SK-N-SH (cell line): ENCODE measurements around the gene UMODL1. TPM values are rescaled to one million over a fixed set of nuclear protein-coding genes. Genes with fewer than 3 reads are reported as not detected.

ENCODE experiments used
- CTCF ChIA-PET: fragments of 300-600, 350-600 bp; formaldehyde crosslinking; extraction: SDS; loops from one replicate; lab custom pipeline; 2021; lab: Yijun Ruan, JAX
- POLR2A ChIA-PET: fragments of 350-600 bp; sonication (Branson Sonifier 250); formaldehyde crosslinking; extraction: SDS; loops from one replicate; lab custom pipeline; 2020; ENCODE audit warnings: antibody characterized with exemption, inconsistent platforms; lab: Yijun Ruan, JAX
- DNase-seq: peaks from one replicate; pipeline ENCODE4 v3.0.0; 2012
- H2AFZ ChIP-seq: fragments of 200-600 bp; sonication (generic); 2 replicates; pipeline ENCODE4 v1.8.1; 2016; ENCODE audit warnings: antibody characterized with exemption, mild to moderate bottlenecking, low read depth
- H3F3A ChIP-seq: fragments of 200-600 bp; sonication (generic); replicated peaks from 2 replicates; pipeline ENCODE3; 2016; ENCODE audit warnings: antibody characterized with exemption, mild to moderate bottlenecking; ENCODE audit not compliant: insufficient read depth
- H3K27ac ChIP-seq, 2 experiments: fragments of 200-500 bp in 1 of 2; fragments of 200-600 bp in 1 of 2; sonication (Bioruptor generic) in 1 of 2; sonication (generic), shearing (Covaris generic) in 1 of 2; 2 replicates each; pipeline versions ENCODE4 v1.5.1 to v1.6.1; 2014 to 2016; ENCODE audit warnings: low read depth in 2 of 2, inconsistent platforms in 1 of 2, low read length in 1 of 2, mild to moderate bottlenecking in 1 of 2, mixed read lengths in 1 of 2
- H3K27me3 ChIP-seq: fragments of 200-600 bp; sonication (generic), shearing (Covaris generic); 2 replicates; pipeline ENCODE4 v1.6.1; 2016; ENCODE audit warnings: mixed run types; ENCODE audit not compliant: insufficient read depth
- H3K36me3 ChIP-seq, 2 experiments: fragments of 200-500 bp in 1 of 2; fragments of 200-600 bp in 1 of 2; sonication (Bioruptor generic) in 1 of 2; sonication (generic) in 1 of 2; replicated peaks in 1 of 2; 2 replicates each; pipeline versions ENCODE3 to v1.5.1; 2014 to 2016; ENCODE audit warnings: low read length in 1 of 2, mild to moderate bottlenecking in 1 of 2; ENCODE audit not compliant: insufficient read depth in 2 of 2, control insufficient read depth in 1 of 2
- H3K4me1 ChIP-seq, 2 experiments: fragments of 200-500 bp in 1 of 2; fragments of 200-600 bp in 1 of 2; sonication (Bioruptor generic) in 1 of 2; sonication (generic), shearing (Covaris generic) in 1 of 2; 2 replicates each; pipeline versions ENCODE4 v1.5.1 to v1.6.1; 2014 to 2016; ENCODE audit warnings: low read depth in 1 of 2, low read length in 1 of 2, mixed run types in 1 of 2; ENCODE audit not compliant: insufficient read depth in 2 of 2, control insufficient read depth in 1 of 2
- H3K4me2 ChIP-seq: fragments of 200-600 bp; sonication (generic), shearing (Covaris generic); 2 replicates; pipeline ENCODE4 v1.6.1; 2017; ENCODE audit warnings: mixed run types
- H3K4me3 ChIP-seq, 2 experiments: fragments of 200-500 bp in 1 of 2; fragments of 200-600 bp in 1 of 2; sonication (Bioruptor generic) in 1 of 2; sonication (generic), shearing (Covaris generic) in 1 of 2; 2 replicates each; pipeline versions ENCODE4 v1.5.1 to v1.8.1; 2014 to 2016; ENCODE audit warnings: low read depth in 2 of 2, inconsistent platforms in 1 of 2, low read length in 1 of 2, mild to moderate bottlenecking in 1 of 2, mixed read lengths in 1 of 2, moderate library complexity in 1 of 2
- H3K79me2 ChIP-seq: fragments of 200-600 bp; sonication (generic); 2 replicates; pipeline ENCODE4 v1.8.1; 2017; ENCODE audit warnings: mild to moderate bottlenecking; ENCODE audit not compliant: insufficient read depth
- H3K9ac ChIP-seq: fragments of 200-600 bp; sonication (generic); 2 replicates; pipeline ENCODE4 v1.6.1; 2017; ENCODE audit warnings: mixed run types
- H3K9me2 ChIP-seq: fragments of 200-600 bp; sonication (generic); 2 replicates; pipeline ENCODE4 v1.6.1; 2017; ENCODE audit warnings: mixed run types
- H3K9me3 ChIP-seq: fragments of 200-600 bp; sonication (generic); 2 replicates; pipeline ENCODE4 v1.6.1; 2017; ENCODE audit warnings: mixed run types, mild to moderate bottlenecking, moderate library complexity
- H4K20me1 ChIP-seq: fragments of 200-600 bp; sonication (generic); 2 replicates; pipeline ENCODE4 v1.6.1; 2017; ENCODE audit warnings: mild to moderate bottlenecking, mixed run types; ENCODE audit not compliant: insufficient read depth
- CHD2 ChIP-seq: fragments of 150-350 bp; IDR thresholded peaks from 2 replicates; pipeline ENCODE4 v1.6.1; 2018; ENCODE audit warnings: low read length; ENCODE audit not compliant: partially characterized antibody
- ELF1 ChIP-seq: IDR thresholded peaks from 2 replicates; pipeline ENCODE4 v1.4.0; 2012
- EP300 ChIP-seq, 2 experiments: IDR thresholded peaks; 2 replicates each; pipeline versions ENCODE4 v1.4.0 to v1.6.1; 2012; ENCODE audit warnings: borderline replicate concordance in 1 of 2, low read depth in 1 of 2, low read length in 1 of 2
- FOXJ3 ChIP-seq: sonication (generic); formaldehyde crosslinking; IDR thresholded peaks from 2 replicates; pipeline ENCODE4 v1.5.1; 2020; ENCODE audit warnings: mild to moderate bottlenecking, missing genetic modification reagents
- FOXM1 ChIP-seq: IDR thresholded peaks from 2 replicates; pipeline ENCODE4 v1.4.0; 2012; ENCODE audit warnings: low read depth, mild to moderate bottlenecking
- MAX ChIP-seq: IDR thresholded peaks from 2 replicates; pipeline ENCODE4 v1.4.0; 2012; ENCODE audit warnings: low read depth
- MEF2A ChIP-seq: IDR thresholded peaks from 2 replicates; pipeline ENCODE4 v1.4.0; 2012; ENCODE audit warnings: low read depth, borderline replicate concordance
- MXI1 ChIP-seq: IDR thresholded peaks from 2 replicates; pipeline ENCODE4 v1.6.1; 2012; ENCODE audit warnings: mild to moderate bottlenecking, low read depth, low read length, improper control_type of control experiment
- NFIC ChIP-seq: IDR thresholded peaks from 2 replicates; pipeline ENCODE4 v1.4.0; 2012; ENCODE audit warnings: borderline replicate concordance
- RAD21 ChIP-seq: IDR thresholded peaks from 2 replicates; pipeline ENCODE4 v1.6.1; 2012; ENCODE audit warnings: mild to moderate bottlenecking, low read length
- RCOR1 ChIP-seq: fragments of 150-350 bp; IDR thresholded peaks from 2 replicates; pipeline ENCODE4 v1.6.1; 2017; ENCODE audit warnings: antibody characterized with exemption, low read length
- REST ChIP-seq: IDR thresholded peaks from 2 replicates; pipeline ENCODE4 v1.6.1; 2012; ENCODE audit warnings: mild to moderate bottlenecking, low read depth, low read length, moderate library complexity
- SIN3A ChIP-seq: IDR thresholded peaks from 2 replicates; pipeline ENCODE4 v1.6.1; 2012; ENCODE audit warnings: low read depth, mild to moderate bottlenecking, low read length, moderate library complexity, borderline replicate concordance
- TAF1 ChIP-seq: IDR thresholded peaks from 2 replicates; pipeline ENCODE4 v1.6.1; 2012; ENCODE audit warnings: low read depth, mild to moderate bottlenecking, low read length, moderate library complexity, borderline replicate concordance
- USF1 ChIP-seq: IDR thresholded peaks from 2 replicates; pipeline ENCODE4 v1.4.0; 2012; ENCODE audit warnings: low read depth, borderline replicate concordance
- WGBS: methylation state at CpG from one replicate; pipeline ENCODE4 v1.1.6; 2017; ENCODE audit warnings: low lambda C conversion rate; 5-methylcytosine and 5-hydroxymethylcytosine counted together
- polyA plus RNA-seq, 3 experiments: library from polyadenylated mRNA; depleted of rRNA; stranded (reverse); fragments of >200 nt; gene quantifications; 2 replicates each; pipeline ENCODE4 v1.2.3, GENCODE V29; 2012

Gene UMODL1
- polyA plus RNA-seq, 1 of the 3 experiments (the other 2 are of a cell fraction) = not detected

- Histone ChIP-seq H3K9me3 (no peaks in the 10 kb centered on the region), H3F3A (no peaks in the 10 kb centered on the region), H2AFZ (no peak overlapping the region), H3K27ac (no peak overlapping the region), H3K9ac (no peak overlapping the region), H3K4me3 (no peak overlapping the region), H3K4me2 (no peak overlapping the region), H3K79me2 (no peaks in the 10 kb centered on the region), H4K20me1 (no peaks in the 10 kb centered on the region), H3K9me2 (no peaks in the 10 kb centered on the region), H3K36me3 (no peaks in the 10 kb centered on the region), H3K27me3 (peaks cover 8% of the 10 kb centered on the region; the same call in 1 of the 2 replicates), H3K4me1 (0 out of 4 replicates have a peak, but pooled peaks cover 0 to 6% of the 10 kb centered on the region in 2 experiments)
- TF ChIP-seq ELF1 = no peak
- TF ChIP-seq EP300 (IDR thresholded peaks at IDR 0.05; ENCODE audit: borderline replicate concordance in 1 of 2, low read depth in 1 of 2, low read length in 1 of 2) = no peak
- TF ChIP-seq NFIC = no peak
- TF ChIP-seq USF1 = no peak
- no peak for TF ChIP-seq RAD21
- TF ChIP-seq MEF2A = no peak
- no peak for TF ChIP-seq RCOR1
- TF ChIP-seq REST = no peak
- no peak for TF ChIP-seq MXI1
- TF ChIP-seq FOXJ3 (CRISPR knock-in tag) = no peak
- TF ChIP-seq TAF1 = no peak
- TF ChIP-seq FOXM1 = no peak
- no peak for TF ChIP-seq CHD2
- no peak for TF ChIP-seq SIN3A
- TF ChIP-seq MAX = no peak
- DNase-seq = no peak
- 69% methylated on average over 12 of the region's 16 CpGs for WGBS
- ChIA-PET POLR2A (no interaction called here), CTCF (interaction anchor here (0.8 kb wide), 1 partner anchor 97 kb away, joined by 4 read pairs; no protein-coding TSS in a partner anchor)
Measured at GRCh38 chr21:42049578-42050430, 21.3 kb upstream of the UMODL1 start.
